KOPT-K1 (cell line): ENCODE data around the gene ANKRD24.
"Not testable (repeated sequence)": the region's sequence is repeated elsewhere in the genome, so short reads cannot be mapped to it uniquely, and the experiment has no call there.

Experiments used
- H3K27ac ChIP-seq: fragments of 200-600 bp; sonication (generic); 2 replicates; pipeline ENCODE4 v1.5.1; 2016; ENCODE audit warnings: antibody characterized with exemption, mild to moderate bottlenecking, low read depth, low read length; ENCODE audit not compliant: poor library complexity, severe bottlenecking
- H3K36me3 ChIP-seq: fragments of 200-600 bp; sonication (generic); 2 replicates; pipeline ENCODE4 v1.5.1; 2017; ENCODE audit warnings: antibody characterized with exemption, mild to moderate bottlenecking, low read length, moderate library complexity; ENCODE audit not compliant: insufficient read depth
- H3K9me3 ChIP-seq: fragments of 200-600 bp; sonication (generic); 2 replicates; pipeline ENCODE4 v1.5.1; 2017; ENCODE audit warnings: antibody characterized with exemption, low read length, mild to moderate bottlenecking; ENCODE audit not compliant: insufficient read depth, poor library complexity, severe bottlenecking

Gene ANKRD24

GRCh38 chr19:4157971-4158370, 24.5 kb upstream of the ANKRD24 start:
- not testable (repeated sequence) for H3K36me3 ChIP-seq, H3K27ac ChIP-seq, H3K9me3 ChIP-seq

GRCh38 chr19:4161415-4162077, 20.9 kb upstream of the ANKRD24 start:
- Histone ChIP-seq H3K9me3 (no peaks in the 10 kb centered on the region), H3K27ac (no peak overlapping the region), H3K36me3 (no peaks in the 10 kb centered on the region; the same call in 1 of the 2 replicates)

GRCh38 chr19:4164262-4164661, 18.2 kb upstream of the ANKRD24 start:
- H3K27ac ChIP-seq = no peak overlapping the region
- H3K36me3 ChIP-seq = no peaks in the 10 kb centered on the region
- no peaks in the 10 kb centered on the region for H3K9me3 ChIP-seq

- no peaks in the 10 kb centered on the region for H3K9me3 ChIP-seq
- H3K36me3 ChIP-seq = peaks cover 7% of the 10 kb centered on the region; the same call in 1 of the 2 replicates
- no peak overlapping the region for H3K27ac ChIP-seq
Measured at GRCh38 chr19:4171676-4172075, 10.8 kb upstream of the ANKRD24 start.

GRCh38 chr19:4172861-4173473, 9.5 kb upstream of the ANKRD24 start:
- no peaks in the 10 kb centered on the region for H3K9me3 ChIP-seq
- H3K27ac ChIP-seq = no peak overlapping the region
- H3K36me3 ChIP-seq = peaks cover 12% of the 10 kb centered on the region; the same call in 1 of the 2 replicates

- Histone ChIP-seq H3K27ac (no peak overlapping the region), H3K9me3 (no peaks in the 10 kb centered on the region), H3K36me3 (peaks cover 12% of the 10 kb centered on the region; the same call in 1 of the 2 replicates)
Measured at GRCh38 chr19:4173479-4174212, 8.8 kb upstream of the ANKRD24 start.

- H3K36me3 ChIP-seq = peaks cover 19% of the 10 kb centered on the region; the same call in 1 of the 2 replicates
- H3K27ac ChIP-seq = no peak overlapping the region
- H3K9me3 ChIP-seq = no peaks in the 10 kb centered on the region
Measured at GRCh38 chr19:4174213-4174894, 8.1 kb upstream of the ANKRD24 start.

- Histone ChIP-seq H3K36me3 (peaks cover 27% of the 10 kb centered on the region; the same call in 1 of the 2 replicates), H3K9me3 (no peaks in the 10 kb centered on the region), H3K27ac (no peak overlapping the region)
Measured at GRCh38 chr19:4174895-4175668, 7.4 kb upstream of the ANKRD24 start.

- Histone ChIP-seq H3K36me3 (peaks cover 32% of the 10 kb centered on the region; the same call in 1 of the 2 replicates), H3K27ac (no peak overlapping the region), H3K9me3 (no peaks in the 10 kb centered on the region)
Measured at GRCh38 chr19:4175669-4175931, 6.9 kb upstream of the ANKRD24 start.

- H3K36me3 ChIP-seq = peaks cover 32% of the 10 kb centered on the region; the same call in 1 of the 2 replicates
- H3K27ac ChIP-seq = no peak overlapping the region
- no peaks in the 10 kb centered on the region for H3K9me3 ChIP-seq
Measured at GRCh38 chr19:4177146-4177545, 5.3 kb upstream of the ANKRD24 start.

GRCh38 chr19:4178990-4179389, 3.5 kb upstream of the ANKRD24 start:
- peaks cover 32% of the 10 kb centered on the region; the same call in 1 of the 2 replicates for H3K36me3 ChIP-seq
- H3K27ac ChIP-seq = no peak overlapping the region

GRCh38 chr19:4181053-4181508, 1.4 kb upstream of the ANKRD24 start:
- no peak overlapping the region for H3K27ac ChIP-seq
- H3K9me3 ChIP-seq = no peaks in the 10 kb centered on the region
- peaks cover 25% of the 10 kb centered on the region; the same call in 1 of the 2 replicates for H3K36me3 ChIP-seq

More at GRCh38 chr19:4178990-4179389, 3.5 kb upstream of the ANKRD24 start:
- no peaks in the 10 kb centered on the region for H3K9me3 ChIP-seq

GRCh38 chr19:4183967-4184717, 1.7 kb downstream of the ANKRD24 start:
- Histone ChIP-seq H3K9me3 (no peaks in the 10 kb centered on the region), H3K36me3 (peaks cover 15% of the 10 kb centered on the region; the same call in 1 of the 2 replicates), H3K27ac (no peak overlapping the region)
